ENCODE measurements around the gene MDM2. TPM values are rescaled to one million over a fixed set of nuclear protein-coding genes. Genes with fewer than 3 reads are reported as not detected.

The MDM2 gene
- total RNA-seq, 1 experiment from 2014 or later: 159 TPM

- H2AK5ac ChIP-seq (ENCODE audit: insufficient read length, low read length): peak overlapping the region; percentile 42
- H3K18ac ChIP-seq (ENCODE audit: insufficient read length, low read depth, low read length): peak overlapping the region; percentile 99
- peaks cover 9% of the 10 kb centered on the region for H3K23me2 ChIP-seq (ENCODE audit: insufficient read length, low read depth, low read length, poor library complexity, severe bottlenecking)
- no CpG with 5 or more reads among the region's 61 CpGs for WGBS (ENCODE audit: extremely low coverage, insufficient read length, low lambda C conversion rate)
- peaks cover 21 to 46% (median 42%) of the 10 kb centered on the region in 3 experiments for H3K36me3 Mint-ChIP-seq (ENCODE audit: insufficient read depth in 1 of 3, low read depth in 3 of 3)
- no peaks in the 10 kb centered on the region for H3K27me3 Mint-ChIP-seq (ENCODE audit: low read depth)
- H3K9ac ChIP-seq (ENCODE audit: extremely low read depth, insufficient read length, low read length): peak overlapping the region; percentile 98
- peak overlapping the region; percentile 47 for H3T11ph ChIP-seq (ENCODE audit: low read length)
- H2BK15ac ChIP-seq (ENCODE audit: low read depth, low read length): peak overlapping the region; percentile 91; the same call in 1 of the 2 replicates
- H3K56ac ChIP-seq (ENCODE audit: insufficient read length, low read depth, low read length): no peak overlapping the region
- H3K79me2 ChIP-seq (ENCODE audit: insufficient read depth, low read length): peaks cover 5% of the 10 kb centered on the region; the same call in 1 of the 2 replicates
- H3K9me3 ChIP-seq (ENCODE audit: control insufficient read depth, low read depth, low read length): no peaks in the 10 kb centered on the region
- peak overlapping the region; percentile 99 for H3K27ac Mint-ChIP-seq
- peak overlapping the region; percentile 94 to 95 for H3K4me3 Mint-ChIP-seq
- no peaks in the 10 kb centered on the region for H3K79me1 ChIP-seq (ENCODE audit: insufficient read depth, low read depth, low read length, poor library complexity, severe bottlenecking)
- peak overlapping the region; percentile 80 for H2BK5ac ChIP-seq (ENCODE audit: insufficient read length, low read length)
- DNase-seq: peak; percentile 90
- peak overlapping the region; percentile 95; the same call in 1 of the 2 replicates for H3K4ac ChIP-seq (ENCODE audit: low read depth, low read length)
- H2BK12ac ChIP-seq (ENCODE audit: insufficient read length, low read depth, low read length): peak overlapping the region; percentile 93
- no peak overlapping the region for H3K23ac ChIP-seq (ENCODE audit: insufficient read length, low read depth, low read length)
- peak overlapping the region; percentile 48 for H3K4me2 ChIP-seq (ENCODE audit: insufficient read depth, insufficient read length, low read length)
- peak overlapping the region; percentile 100 for H3K14ac ChIP-seq (ENCODE audit: insufficient read depth, low read length)
- H2BK20ac ChIP-seq (ENCODE audit: low read depth, low read length, poor library complexity, severe bottlenecking): no peak overlapping the region
- H2BK120ac ChIP-seq (ENCODE audit: low read depth, low read length, poor library complexity, severe bottlenecking): peak overlapping the region; percentile 71
- H4K8ac ChIP-seq (replicated peaks; ENCODE audit: insufficient read length, low read depth, low read length): no peak overlapping the region
- peak overlapping the region; percentile 99 for H4K5ac ChIP-seq (ENCODE audit: insufficient read length, low read depth, low read length)
- H3K9me3 Mint-ChIP-seq: peaks cover 0 to 2% of the 10 kb centered on the region in 2 experiments; a peak in 2 of 5 replicates
- H3K27me3 ChIP-seq (ENCODE audit: insufficient read depth, low read length): no peaks in the 10 kb centered on the region
- peaks cover 33 to 38% of the 10 kb centered on the region in 2 experiments for H3K4me1 Mint-ChIP-seq
- no peak; the same call in 2 of the 3 replicates for TF ChIP-seq CTCF (conservative IDR thresholded peaks at IDR 0.05)
- H4K91ac ChIP-seq (ENCODE audit: insufficient read length, low read depth, low read length): peak overlapping the region; percentile 99
- H2AFZ ChIP-seq (ENCODE audit: low read length): no peak overlapping the region
- H3K27ac ChIP-seq (ENCODE audit: insufficient read length, low read depth, low read length): peak overlapping the region; percentile 93
- H3K4me1 ChIP-seq (ENCODE audit: insufficient read depth, low read length): peaks cover 4% of the 10 kb centered on the region; the same call in 1 of the 2 replicates
- H4K20me1 ChIP-seq (ENCODE audit: control insufficient read depth, insufficient read depth, insufficient read length): no peaks in the 10 kb centered on the region
Measured at GRCh38 chr12:68808388-68809189, 612 bp downstream of the MDM2 start.
